Naive B cell (primary cell): ENCODE measurements around the gene MATN1. TPM values are rescaled to one million over a fixed set of nuclear protein-coding genes. Genes with fewer than 3 reads are reported as not detected.

Experiments
- ATAC-seq, 2 donors: fragments of 150-1000 bp; cut with Tn5 transposase; 2 replicates each; pipeline ENCODE4 v1.10.0; 2021; ENCODE audit warnings: low read depth in 2 of 2, mild to moderate bottlenecking in 2 of 2, moderate library complexity in 2 of 2
- DNase-seq: peaks from one replicate; pipeline ENCODE4 v3.0.0; 2022
- H3K27ac Mint-ChIP-seq, 6 donors: one replicate each; pipeline ENCODE4 v1.8.0; 2020 to 2022; ENCODE audit warnings: mild to moderate bottlenecking in 6 of 6, mixed read lengths in 6 of 6, moderate library complexity in 5 of 6, inconsistent platforms in 2 of 6
- H3K27me3 Mint-ChIP-seq, 3 donors: one replicate each; pipeline ENCODE4 v1.8.0; 2021 to 2022; ENCODE audit warnings: mixed read lengths in 3 of 3, mild to moderate bottlenecking in 1 of 3
- H3K36me3 Mint-ChIP-seq, 2 donors: one replicate each; pipeline ENCODE4 v1.8.0; 2020 to 2022; ENCODE audit warnings: mixed read lengths in 2 of 2, inconsistent platforms in 1 of 2, mild to moderate bottlenecking in 1 of 2
- H3K4me1 Mint-ChIP-seq, 3 donors: one replicate each; pipeline ENCODE4 v1.8.0; 2020 to 2022; ENCODE audit warnings: mixed read lengths in 3 of 3, inconsistent platforms in 1 of 3, mild to moderate bottlenecking in 1 of 3, moderate library complexity in 1 of 3
- H3K4me3 Mint-ChIP-seq, 8 donors: one replicate each; pipeline ENCODE4 v1.8.0; 2020 to 2022; ENCODE audit warnings: mild to moderate bottlenecking in 8 of 8, mixed read lengths in 8 of 8, moderate library complexity in 8 of 8, inconsistent platforms in 2 of 8
- H3K9me3 Mint-ChIP-seq, 7 donors: one replicate each; pipeline ENCODE4 v1.8.0; 2020 to 2022; ENCODE audit warnings: mixed read lengths in 7 of 7, mild to moderate bottlenecking in 5 of 7, inconsistent platforms in 2 of 7, moderate library complexity in 1 of 7
- polyA plus RNA-seq, 6 donors: library from polyadenylated mRNA; unstranded; fragments of 300-500 nt; fragmentation: Illumina TruSeq; gene quantifications; one replicate each; pipeline ENCODE4 v1.2.3, GENCODE V29; 2021; ENCODE audit warnings: low read depth in 6 of 6

Gene MATN1
- polyA plus RNA-seq, 6 donors from 2014 or later: 0.21 to 3.1 (median 0.39) TPM

DNA sequence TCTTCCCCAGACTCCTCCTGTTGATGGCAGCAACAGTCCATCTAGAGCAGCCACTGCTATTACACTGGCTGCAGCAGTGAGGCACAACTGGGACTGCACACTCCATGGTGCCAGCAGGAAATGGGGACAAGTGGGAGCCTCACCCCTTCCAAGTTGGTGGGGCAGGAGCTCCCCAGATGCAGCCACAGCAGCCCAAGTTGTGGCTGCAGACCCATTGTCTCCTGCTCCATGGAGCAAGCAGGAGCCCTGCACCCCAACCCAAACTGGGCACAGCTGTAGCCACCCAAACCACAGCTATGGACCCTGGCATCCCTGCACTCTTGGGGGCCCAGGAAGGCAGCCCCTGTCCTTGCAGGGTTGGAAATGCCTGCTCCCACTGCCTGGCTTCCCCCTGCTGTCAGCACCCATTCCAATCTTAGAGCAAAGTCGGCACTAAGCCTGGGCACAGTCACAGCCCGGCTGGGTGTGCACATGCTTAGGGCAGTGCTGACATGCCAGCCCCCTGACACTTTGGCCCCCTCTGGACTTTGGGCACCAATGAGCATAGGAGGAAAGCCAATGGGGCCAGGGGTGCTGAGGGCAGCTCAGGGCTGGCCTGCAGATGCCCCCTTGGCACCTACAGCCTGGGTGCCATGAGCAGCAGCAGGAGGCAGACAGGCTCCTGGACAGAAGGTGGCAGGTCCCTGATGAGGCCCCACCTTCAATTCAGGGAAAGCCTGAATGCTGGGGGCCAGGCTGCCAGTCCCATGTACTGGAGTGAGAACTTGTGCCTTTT is 44.0 kb downstream of the MATN1 start:
- Mint-ChIP-seq H3K27ac (no peak overlapping the region), H3K36me3 (peaks cover 0 to 8% of the 10 kb centered on the region in 2 donors), H3K4me3 (no peak overlapping the region), H3K27me3 (peaks cover 44 to 74% (median 64%) of the 10 kb centered on the region in 3 donors), H3K4me1 (peaks cover 0 to 5% (median 1%) of the 10 kb centered on the region in 3 donors), H3K9me3 (peaks cover 0 to 46% (median 16%) of the 10 kb centered on the region in 7 donors)
- DNase-seq (no peak), ATAC-seq (no peak)

DNA sequence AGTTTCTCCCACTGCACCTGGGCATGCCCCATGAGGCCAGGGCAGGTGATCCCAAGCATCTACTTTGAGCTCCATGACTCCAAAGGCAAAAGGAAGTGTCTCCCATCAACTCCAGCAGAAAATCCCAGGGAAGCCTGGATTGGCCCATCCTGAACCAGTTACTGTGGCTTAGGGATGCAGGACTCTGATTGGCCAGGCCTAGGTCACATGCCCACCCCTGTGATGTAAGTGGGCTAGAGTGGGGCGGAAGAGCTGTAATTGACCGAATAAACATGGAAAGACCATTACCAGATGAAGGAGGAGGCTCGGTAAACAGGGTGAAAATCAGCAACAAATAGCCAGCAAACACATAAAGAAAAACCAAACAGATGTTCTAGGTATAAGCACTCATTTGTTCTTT is 45.2 kb downstream of the MATN1 start:
- ATAC-seq (no peak), DNase-seq (no peak)
- H3K27me3 Mint-ChIP-seq: peaks cover 34 to 72% (median 64%) of the 10 kb centered on the region in 3 donors
- H3K4me1 Mint-ChIP-seq: no peaks in the 10 kb centered on the region
- no peak overlapping the region for H3K4me3 Mint-ChIP-seq
- H3K27ac Mint-ChIP-seq: no peak overlapping the region
- H3K9me3 Mint-ChIP-seq: peaks cover 7 to 58% (median 24%) of the 10 kb centered on the region in 7 donors
- peaks cover 0 to 19% of the 10 kb centered on the region in 2 donors for H3K36me3 Mint-ChIP-seq

DNA sequence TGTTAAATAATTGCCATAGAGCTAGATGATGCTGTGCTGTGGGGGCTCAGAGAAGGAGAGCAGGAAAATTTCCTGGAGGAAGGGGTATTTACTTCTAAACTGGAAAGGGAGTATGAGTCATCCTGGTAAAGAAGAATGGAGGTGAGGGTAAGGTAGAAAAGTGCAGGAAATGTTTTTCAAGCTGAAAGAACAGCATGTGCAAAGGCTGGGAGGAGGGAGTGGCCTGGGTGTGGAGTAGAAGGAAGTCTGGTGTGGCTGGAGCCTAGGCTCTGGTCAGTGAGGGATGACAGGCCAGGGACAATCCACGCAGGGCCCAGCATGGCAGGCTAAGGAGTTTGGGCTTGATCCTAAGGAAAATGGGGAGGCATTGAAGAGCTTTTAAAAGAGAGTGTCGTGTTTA is 45.9 kb downstream of the MATN1 start:
- ATAC-seq (no peak), DNase-seq (no peak)
- H3K9me3 Mint-ChIP-seq: peaks cover 9 to 65% (median 31%) of the 10 kb centered on the region in 7 donors
- H3K4me1 Mint-ChIP-seq: no peaks in the 10 kb centered on the region
- H3K27me3 Mint-ChIP-seq: peaks cover 33 to 67% (median 61%) of the 10 kb centered on the region in 3 donors
- H3K36me3 Mint-ChIP-seq: peaks cover 0 to 23% of the 10 kb centered on the region in 2 donors
- H3K27ac Mint-ChIP-seq: peak overlapping the region in 1 of 6 donors; percentile 14
- H3K4me3 Mint-ChIP-seq: no peak overlapping the region

DNA sequence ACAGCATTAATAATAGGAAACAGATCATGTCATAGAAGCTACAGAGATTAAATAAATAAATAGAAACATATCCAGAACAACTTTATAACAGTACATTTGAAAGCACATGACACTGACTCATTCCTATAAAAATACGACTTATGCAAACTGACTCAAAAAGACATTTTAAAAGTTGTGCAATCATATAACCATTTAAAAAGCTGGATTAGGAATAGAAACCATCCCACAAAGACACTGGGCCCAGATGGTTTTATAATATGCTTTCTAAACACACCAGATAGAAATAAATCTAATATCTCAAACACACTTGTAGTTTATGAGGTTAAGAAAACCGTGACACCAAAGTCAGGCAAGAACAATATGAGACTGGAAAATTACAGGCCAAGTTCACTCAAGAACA is 47.6 kb downstream of the MATN1 start:
- Mint-ChIP-seq H3K27me3 (peaks cover 26 to 56% (median 52%) of the 10 kb centered on the region in 3 donors), H3K4me3 (no peak overlapping the region), H3K36me3 (peaks cover 0 to 27% of the 10 kb centered on the region in 2 donors), H3K4me1 (no peaks in the 10 kb centered on the region), H3K9me3 (peaks cover 14 to 67% (median 33%) of the 10 kb centered on the region in 7 donors), H3K27ac (no peak overlapping the region)
- ATAC-seq: no peak
- no peak for DNase-seq

DNA sequence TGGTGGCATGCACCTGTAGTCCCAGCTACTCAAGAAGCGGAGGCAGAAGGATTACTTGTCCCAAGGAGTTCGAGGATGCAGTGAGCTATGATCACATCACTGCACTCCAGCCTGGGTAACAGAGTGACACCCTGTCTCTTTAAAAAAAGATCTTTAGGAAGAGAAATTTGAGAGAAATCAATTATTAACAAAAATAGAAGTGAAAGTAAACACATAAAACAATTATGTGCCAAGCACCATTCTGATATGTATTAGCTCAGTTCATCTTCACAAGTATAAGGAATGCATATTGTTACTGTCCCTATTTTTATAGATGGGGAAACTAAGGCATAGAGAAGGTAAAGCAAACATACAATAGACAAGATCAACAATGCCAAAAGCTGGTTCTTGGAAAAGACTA is 48.1 kb downstream of the MATN1 start:
- Mint-ChIP-seq H3K4me1 (no peaks in the 10 kb centered on the region), H3K27me3 (peaks cover 28 to 55% (median 52%) of the 10 kb centered on the region in 3 donors), H3K4me3 (no peak overlapping the region), H3K9me3 (peaks cover 14 to 67% (median 33%) of the 10 kb centered on the region in 7 donors), H3K27ac (no peak overlapping the region), H3K36me3 (peaks cover 0 to 27% of the 10 kb centered on the region in 2 donors)
- ATAC-seq (no peak), DNase-seq (no peak)

DNA sequence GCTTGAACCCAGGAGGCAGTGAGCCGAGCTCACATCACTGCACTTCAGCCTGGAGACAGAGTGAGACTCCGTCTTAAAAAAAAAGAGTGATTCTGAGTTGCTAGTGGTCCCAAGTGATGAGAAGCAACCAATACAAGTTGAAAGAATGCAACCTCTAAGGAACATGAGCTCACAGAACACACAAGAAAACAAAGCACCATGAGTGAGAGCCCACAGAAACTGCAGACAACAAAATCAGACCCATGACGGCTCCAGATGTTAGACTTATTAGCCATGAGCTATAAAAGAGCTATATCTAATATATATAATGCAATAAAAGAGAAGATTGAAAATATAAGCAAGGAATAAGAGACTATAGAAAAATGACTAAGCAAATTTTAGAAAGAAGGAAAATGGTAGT is 50.0 kb downstream of the MATN1 start:
- H3K4me1 Mint-ChIP-seq: no peaks in the 10 kb centered on the region
- no peak for ATAC-seq
- H3K4me3 Mint-ChIP-seq: no peak overlapping the region
- H3K27ac Mint-ChIP-seq: no peak overlapping the region
- DNase-seq: no peak
- H3K27me3 Mint-ChIP-seq: peaks cover 29 to 61% (median 54%) of the 10 kb centered on the region in 3 donors
- peaks cover 11 to 56% (median 22%) of the 10 kb centered on the region in 7 donors for H3K9me3 Mint-ChIP-seq
- H3K36me3 Mint-ChIP-seq: peaks cover 0 to 21% of the 10 kb centered on the region in 2 donors

DNA sequence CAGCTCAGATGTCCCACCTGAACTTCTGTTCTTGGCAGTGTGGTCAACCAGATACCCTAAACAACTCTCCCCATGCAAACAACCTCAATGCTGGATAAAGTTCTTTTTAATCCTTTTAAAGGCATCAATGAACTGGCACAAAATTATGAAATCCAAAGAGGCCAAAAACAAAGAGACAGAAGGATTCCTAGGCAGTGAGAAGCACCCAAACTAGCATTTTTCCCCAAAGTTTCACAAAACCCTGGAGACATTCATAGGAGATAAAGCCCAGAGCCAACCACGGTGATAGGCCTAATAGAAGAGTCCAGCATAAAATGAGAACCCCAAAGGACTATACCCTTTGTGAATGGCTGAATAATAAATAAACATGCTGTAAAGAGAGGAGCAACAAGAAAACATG is 50.7 kb downstream of the MATN1 start:
- Mint-ChIP-seq H3K4me3 (no peak overlapping the region), H3K27me3 (peaks cover 24 to 54% (median 48%) of the 10 kb centered on the region in 3 donors), H3K4me1 (no peaks in the 10 kb centered on the region), H3K27ac (no peak overlapping the region), H3K36me3 (peaks cover 0 to 19% of the 10 kb centered on the region in 2 donors), H3K9me3 (peaks cover 11 to 48% (median 21%) of the 10 kb centered on the region in 7 donors)
- DNase-seq: no peak
- ATAC-seq: no peak

DNA sequence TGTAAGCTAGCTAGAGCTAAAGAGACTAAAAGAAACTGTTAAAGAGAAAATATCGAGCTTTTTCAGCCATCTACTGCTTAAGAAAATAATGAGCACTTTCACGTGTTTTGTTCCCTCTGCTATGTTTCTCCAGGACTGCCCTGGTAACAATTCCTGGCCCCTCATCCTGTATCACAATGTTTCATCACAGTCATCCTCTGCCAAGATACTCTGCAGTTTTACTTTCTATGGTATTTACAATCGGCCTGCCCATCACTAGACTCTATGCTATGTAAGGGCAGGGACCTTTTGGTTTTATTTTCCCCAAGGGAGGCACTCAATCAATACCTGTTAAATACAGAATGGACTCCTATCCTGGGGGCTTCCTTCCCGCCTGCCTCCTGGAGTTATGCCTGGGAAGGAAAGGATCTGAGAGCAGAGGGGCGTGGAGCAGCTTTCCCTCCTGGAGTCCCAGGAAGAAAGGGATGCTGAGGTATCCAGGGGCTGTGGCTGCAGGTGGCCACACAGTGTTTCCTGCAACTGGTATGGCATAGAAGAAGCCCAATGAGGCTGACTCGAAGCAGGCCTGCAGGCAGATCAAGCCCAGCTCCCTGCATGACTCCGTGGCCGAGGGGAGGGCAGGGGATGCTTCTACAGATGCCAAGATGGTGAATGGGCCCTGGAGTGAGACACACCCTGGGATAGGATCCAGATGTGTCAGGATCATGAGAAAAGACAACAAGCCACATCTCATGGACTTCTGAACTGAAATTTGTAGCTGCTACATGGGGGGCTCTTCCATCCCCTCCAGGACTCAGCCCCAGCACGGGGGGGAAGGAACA is 52.9 kb downstream of the MATN1 start:
- H3K9me3 Mint-ChIP-seq: peaks cover 6 to 32% (median 17%) of the 10 kb centered on the region in 7 donors
- peaks cover 18 to 46% (median 44%) of the 10 kb centered on the region in 3 donors for H3K27me3 Mint-ChIP-seq
- DNase-seq (no peak), ATAC-seq (no peak)
- no peak overlapping the region for H3K27ac Mint-ChIP-seq
- H3K4me3 Mint-ChIP-seq: no peak overlapping the region
- H3K36me3 Mint-ChIP-seq: peaks cover 0 to 19% of the 10 kb centered on the region in 2 donors
- H3K4me1 Mint-ChIP-seq: no peaks in the 10 kb centered on the region

DNA sequence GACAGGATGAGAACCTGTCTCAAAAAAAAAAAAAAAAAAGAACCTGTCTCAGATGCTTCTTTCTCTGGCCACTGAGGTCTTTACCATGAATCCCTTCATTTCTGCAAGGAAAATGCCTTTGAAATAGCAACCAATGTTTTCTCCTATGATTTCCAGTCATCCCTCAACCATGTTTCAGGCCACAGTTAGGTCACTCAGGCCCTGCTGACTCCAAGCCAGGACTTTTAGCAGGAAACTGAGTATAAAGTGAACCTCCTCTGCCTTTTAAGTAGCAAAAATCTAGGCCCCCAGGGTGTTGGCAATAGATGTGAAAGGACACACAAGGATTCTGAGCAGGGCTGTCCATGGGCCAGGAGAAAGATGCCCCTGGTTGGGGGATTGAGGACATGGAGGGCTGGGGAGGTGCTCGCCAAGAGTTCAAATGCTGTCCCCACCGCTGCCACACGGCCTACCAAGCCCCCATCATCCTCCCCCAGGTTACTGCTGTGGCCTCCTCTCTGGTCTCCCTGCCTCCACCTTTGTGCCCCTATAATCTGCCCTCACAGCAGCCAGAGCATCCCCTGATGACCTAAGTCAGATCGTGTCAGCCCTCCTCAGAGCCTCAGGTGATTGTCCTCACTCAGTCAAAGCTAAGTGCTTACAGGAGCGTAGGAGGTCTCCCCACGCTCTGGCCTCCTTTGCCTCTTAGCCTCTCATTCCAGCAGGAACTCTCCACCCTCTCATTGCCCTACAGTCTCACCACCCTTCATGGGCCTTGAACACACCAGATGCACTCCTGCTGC is 54.6 kb downstream of the MATN1 start:
- DNase-seq (no peak), ATAC-seq (no peak)
- Mint-ChIP-seq H3K27me3 (peaks cover 18 to 34% (median 30%) of the 10 kb centered on the region in 3 donors), H3K9me3 (peaks cover 2 to 17% (median 13%) of the 10 kb centered on the region in 7 donors), H3K36me3 (peaks cover 0 to 12% of the 10 kb centered on the region in 2 donors), H3K4me1 (no peaks in the 10 kb centered on the region), H3K4me3 (no peak overlapping the region), H3K27ac (peak overlapping the region in 1 of 6 donors; percentile 37)

DNA sequence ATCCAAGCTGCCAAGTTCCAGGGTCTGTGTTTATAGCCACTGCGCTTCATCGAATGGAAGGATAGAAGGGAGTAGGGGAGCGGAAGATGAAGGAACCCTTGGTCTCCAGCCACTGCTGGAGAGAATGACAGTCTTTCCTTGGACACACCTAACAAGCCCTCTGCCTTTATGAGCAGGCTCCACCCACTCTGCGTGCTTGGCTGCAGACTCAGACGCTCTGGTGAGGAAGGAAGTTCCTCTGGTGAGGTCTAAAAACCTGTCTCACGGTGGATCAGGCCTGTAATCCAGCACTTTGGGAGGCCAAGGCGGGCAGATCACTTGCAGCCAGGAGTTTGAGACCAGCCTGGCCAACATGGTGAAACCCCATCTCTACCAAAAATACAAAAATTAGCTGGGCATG is 55.4 kb downstream of the MATN1 start:
- Mint-ChIP-seq H3K36me3 (peaks cover 0 to 7% of the 10 kb centered on the region in 2 donors), H3K9me3 (peaks cover 0 to 10% (median 7%) of the 10 kb centered on the region in 7 donors), H3K27me3 (peaks cover 18 to 30% (median 26%) of the 10 kb centered on the region in 3 donors), H3K4me3 (no peak overlapping the region), H3K27ac (no peak overlapping the region), H3K4me1 (no peaks in the 10 kb centered on the region)
- ATAC-seq: no peak
- DNase-seq: no peak

DNA sequence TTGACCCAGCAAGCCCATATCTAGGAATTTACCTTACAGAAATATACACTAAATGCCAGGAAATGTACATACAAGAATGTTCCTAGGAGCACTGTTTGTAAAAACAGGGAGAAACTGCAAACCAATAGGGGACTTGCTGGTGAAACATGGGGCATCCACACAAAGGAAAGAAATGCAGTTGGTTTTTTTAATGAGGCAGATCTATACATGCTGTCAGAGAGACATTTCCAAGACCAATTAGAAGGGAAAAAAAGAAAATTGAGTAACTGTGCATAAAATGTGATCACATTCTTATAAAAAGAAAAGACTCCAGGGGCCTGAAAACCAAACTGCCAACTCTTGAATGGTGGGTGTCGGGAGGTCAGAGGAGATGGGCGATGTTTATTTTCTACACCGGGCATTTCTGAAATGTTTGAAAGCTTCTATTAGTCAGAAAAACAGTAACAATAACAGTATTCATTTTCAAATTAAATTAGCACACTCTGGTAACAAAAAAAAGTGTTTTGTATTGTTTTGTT is 56.6 kb downstream of the MATN1 start:
- ATAC-seq: no peak
- H3K9me3 Mint-ChIP-seq: peaks cover 0 to 2% (median 0%) of the 10 kb centered on the region in 7 donors
- peaks cover 8 to 26% (median 16%) of the 10 kb centered on the region in 3 donors for H3K27me3 Mint-ChIP-seq
- H3K27ac Mint-ChIP-seq: no peak overlapping the region
- no peaks in the 10 kb centered on the region for H3K4me1 Mint-ChIP-seq
- DNase-seq: no peak
- no peaks in the 10 kb centered on the region for H3K36me3 Mint-ChIP-seq
- no peak overlapping the region for H3K4me3 Mint-ChIP-seq

DNA sequence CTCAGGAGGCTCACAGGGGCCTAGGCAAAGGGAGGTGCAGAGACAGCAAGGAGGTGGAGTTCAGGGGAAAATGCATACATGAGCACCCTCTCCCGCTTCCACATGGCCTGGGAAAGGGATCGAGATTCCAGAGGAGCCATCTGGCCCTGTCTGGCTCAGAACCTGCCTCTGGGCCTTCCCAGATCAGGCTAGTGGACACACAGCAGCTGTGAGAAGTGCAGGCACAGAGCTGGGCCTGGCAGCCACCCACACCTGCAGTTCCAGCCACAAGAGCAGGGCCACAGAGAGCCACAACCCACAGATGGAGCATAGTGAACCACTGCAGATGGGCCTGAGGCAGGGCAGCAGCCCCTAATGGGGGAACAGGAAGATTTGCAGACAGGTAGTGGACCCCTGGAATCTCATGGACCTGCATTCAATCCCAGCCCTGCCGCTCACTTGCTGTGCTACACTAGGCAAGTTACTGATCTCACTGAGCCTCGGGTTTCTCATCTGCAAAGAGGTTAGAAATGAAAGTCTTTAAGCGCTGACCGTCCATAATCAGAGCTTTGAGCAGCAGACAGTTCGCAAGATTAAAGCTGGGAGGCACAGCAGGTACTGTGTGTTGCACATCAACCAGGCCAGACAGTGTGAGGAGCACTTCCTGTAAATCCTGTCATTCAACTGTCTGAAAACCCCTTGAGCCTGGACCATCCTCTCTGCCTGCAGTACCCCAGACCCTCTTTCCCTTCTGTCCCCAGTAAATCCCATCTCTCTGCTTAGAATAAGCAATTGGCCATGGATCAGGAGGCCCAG is 58.0 kb downstream of the MATN1 start:
- Mint-ChIP-seq H3K27ac (peak overlapping the region in 1 of 6 donors; percentile 9), H3K27me3 (peaks cover 8 to 23% (median 16%) of the 10 kb centered on the region in 3 donors), H3K4me1 (no peaks in the 10 kb centered on the region), H3K36me3 (no peaks in the 10 kb centered on the region), H3K4me3 (no peak overlapping the region), H3K9me3 (peaks cover 0 to 2% (median 0%) of the 10 kb centered on the region in 7 donors)
- ATAC-seq: no peak
- DNase-seq: no peak
